ENCODE results near the gene MYZAP. TPM values are rescaled to one million over a fixed set of nuclear protein-coding genes. Genes with fewer than 3 reads are reported as not detected.

MYZAP gene
- total and polyA plus RNA-seq, 2 of the 8 experiments (the other 6 are each of a cell fraction or from before 2014, with no cell fraction given), result 0.41 to 0.65 TPM

DNA sequence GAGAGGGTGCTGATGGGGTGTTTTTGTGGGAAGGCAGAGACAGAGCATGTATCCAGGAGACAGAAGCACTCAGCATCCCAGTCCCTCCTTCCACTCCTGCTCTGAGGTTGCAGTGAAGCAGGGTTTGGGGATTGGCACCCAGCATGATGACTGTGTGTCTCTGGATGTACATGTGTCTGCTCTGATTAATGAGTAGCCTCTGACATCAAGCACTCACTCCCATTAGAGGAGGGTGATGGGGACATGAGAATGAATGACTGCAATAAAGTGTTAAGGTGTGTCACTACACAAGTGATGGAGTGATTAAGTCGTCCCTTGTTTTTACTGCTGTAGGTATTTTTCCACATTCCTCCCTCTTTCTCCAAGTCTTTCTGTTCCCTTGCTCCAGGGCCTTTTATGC lies 9.6 kb upstream of the MYZAP start (continued):
- no peak for TF ChIP-seq JUND (IDR thresholded peaks at IDR 0.05; ENCODE audit: low read length)
- no peak for TF ChIP-seq EP300 (IDR thresholded peaks at IDR 0.05; ENCODE audit: borderline replicate concordance in 1 of 2, low read depth in 2 of 2, low read length in 2 of 2)
- TF ChIP-seq, protein P1, sequence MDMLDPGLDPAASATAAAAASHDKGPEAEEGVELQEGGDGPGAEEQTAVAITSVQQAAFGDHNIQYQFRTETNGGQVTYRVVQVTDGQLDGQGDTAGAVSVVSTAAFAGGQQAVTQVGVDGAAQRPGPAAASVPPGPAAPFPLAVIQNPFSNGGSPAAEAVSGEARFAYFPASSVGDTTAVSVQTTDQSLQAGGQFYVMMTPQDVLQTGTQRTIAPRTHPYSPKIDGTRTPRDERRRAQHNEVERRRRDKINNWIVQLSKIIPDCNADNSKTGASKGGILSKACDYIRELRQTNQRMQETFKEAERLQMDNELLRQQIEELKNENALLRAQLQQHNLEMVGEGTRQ (IDR thresholded peaks at IDR 0.05; ENCODE audit: low read length), result no peak
- no peak for TF ChIP-seq SP1 (IDR thresholded peaks at IDR 0.05; ENCODE audit: low read depth, low read length)
- no peak for TF ChIP-seq BRCA1 (IDR thresholded peaks at IDR 0.05; ENCODE audit: low read depth, low read length)
- TF ChIP-seq CTBP2 (IDR thresholded peaks at IDR 0.05; ENCODE audit: borderline replicate concordance, insufficient read depth, insufficient read length, low read length), result no peak
- TF ChIP-seq MAFK (IDR thresholded peaks at IDR 0.05; ENCODE audit: low read depth, low read length), result no peak

Measured in H1 (cell line).